Tibial nerve (tissue), 4 donors: ENCODE data around the gene MAP2.

Experiments used
- CTCF ChIP-seq, 5 experiments: fragments of 200-600 bp in 3 of 5; fragments of 450-650 bp in 2 of 5; sonication (generic) in 3 of 5; IDR thresholded peaks; one replicate each; pipeline ENCODE4 v1.5.1; 2016 to 2019; ENCODE audit warnings: antibody characterized with exemption in 5 of 5, mild to moderate bottlenecking in 3 of 5, moderate library complexity in 2 of 5
- EP300 ChIP-seq, 2 donors: sonication (generic); formaldehyde crosslinking; IDR thresholded peaks; one replicate each; pipeline ENCODE4 v1.6.1; 2017; ENCODE audit warnings: antibody characterized with exemption in 2 of 2, mild to moderate bottlenecking in 1 of 2
- POLR2A ChIP-seq, 2 donors: fragments of 450-650 bp; IDR thresholded peaks; one replicate each; pipeline ENCODE4 v1.6.1; 2017; ENCODE audit warnings: antibody characterized with exemption in 2 of 2, mild to moderate bottlenecking in 2 of 2, moderate library complexity in 2 of 2

GRCh38 chr2:209529579-209529978, 105.7 kb downstream of the MAP2 start:
- no peak for TF ChIP-seq POLR2A (IDR thresholded peaks at IDR 0.05)
- no peak for TF ChIP-seq CTCF (IDR thresholded peaks at IDR 0.05)
- no peak for TF ChIP-seq EP300 (IDR thresholded peaks at IDR 0.05)
